Islet of Langerhans (tissue), 1 donor: Measurements from ENCODE around the gene HIC1.

Experiments
- FAIRE-seq: peaks from one replicate; lab custom pipeline; 2011; peaks lifted over from hg19 to GRCh38; lab: Jason Lieb, UNC

Gene HIC1

DNA sequence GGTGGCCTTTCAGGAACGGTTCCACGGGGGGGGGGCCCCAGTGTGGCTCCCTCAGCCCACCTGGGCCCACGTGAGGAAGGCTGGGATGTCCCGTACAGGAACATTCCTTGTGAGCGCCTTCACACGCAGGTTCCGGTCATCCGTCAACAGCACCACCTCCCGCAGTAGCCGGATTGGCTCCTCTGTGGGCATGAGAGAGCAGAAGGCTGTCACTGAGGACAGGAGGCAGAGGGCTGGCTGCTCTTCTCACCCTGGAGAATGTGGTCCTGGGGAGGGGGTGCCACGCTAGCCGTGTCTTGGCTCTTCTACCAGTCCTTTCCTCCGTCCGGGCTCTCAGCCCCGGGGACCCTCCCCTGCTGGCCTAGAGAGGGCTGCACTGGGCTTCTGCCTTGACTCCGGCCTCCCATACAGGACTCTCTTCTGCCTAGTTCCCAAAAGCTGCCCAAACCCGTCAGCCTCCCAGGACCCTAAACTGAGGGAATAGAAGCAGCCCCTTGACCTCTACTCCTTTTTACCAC is 6.6 kb downstream of the HIC1 start:
- FAIRE-seq = no peak

DNA sequence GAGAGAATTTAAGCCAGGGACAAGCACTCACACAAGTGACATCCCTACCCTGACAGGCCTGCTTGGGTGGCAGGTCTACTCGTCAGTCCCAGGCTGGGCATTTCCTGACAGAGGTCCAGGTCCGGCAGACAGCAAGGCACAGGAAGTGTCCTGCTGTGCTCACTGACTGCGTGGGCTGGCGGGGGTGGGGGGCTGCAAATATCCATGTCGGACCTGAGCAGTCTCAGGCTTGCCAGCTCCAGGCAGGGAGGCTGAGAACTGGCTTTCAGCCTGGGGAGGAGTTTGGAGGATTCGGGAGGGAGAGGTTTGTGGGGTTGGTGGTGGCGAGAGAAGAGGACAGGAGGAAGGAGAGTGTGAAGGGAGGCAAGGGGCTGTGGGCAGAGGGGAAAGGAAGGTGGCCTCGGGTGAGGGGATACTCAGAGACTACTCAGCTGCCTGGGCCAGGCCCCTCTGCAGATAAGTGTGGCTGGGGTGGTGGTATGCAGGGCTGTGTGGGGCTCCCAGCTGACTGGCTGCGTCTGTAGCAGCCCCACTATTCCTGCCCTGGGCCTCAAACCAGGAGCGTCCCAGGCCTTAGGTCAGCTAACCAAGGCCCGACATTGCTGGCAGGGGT is 7.8 kb downstream of the HIC1 start:
- no peak for FAIRE-seq

DNA sequence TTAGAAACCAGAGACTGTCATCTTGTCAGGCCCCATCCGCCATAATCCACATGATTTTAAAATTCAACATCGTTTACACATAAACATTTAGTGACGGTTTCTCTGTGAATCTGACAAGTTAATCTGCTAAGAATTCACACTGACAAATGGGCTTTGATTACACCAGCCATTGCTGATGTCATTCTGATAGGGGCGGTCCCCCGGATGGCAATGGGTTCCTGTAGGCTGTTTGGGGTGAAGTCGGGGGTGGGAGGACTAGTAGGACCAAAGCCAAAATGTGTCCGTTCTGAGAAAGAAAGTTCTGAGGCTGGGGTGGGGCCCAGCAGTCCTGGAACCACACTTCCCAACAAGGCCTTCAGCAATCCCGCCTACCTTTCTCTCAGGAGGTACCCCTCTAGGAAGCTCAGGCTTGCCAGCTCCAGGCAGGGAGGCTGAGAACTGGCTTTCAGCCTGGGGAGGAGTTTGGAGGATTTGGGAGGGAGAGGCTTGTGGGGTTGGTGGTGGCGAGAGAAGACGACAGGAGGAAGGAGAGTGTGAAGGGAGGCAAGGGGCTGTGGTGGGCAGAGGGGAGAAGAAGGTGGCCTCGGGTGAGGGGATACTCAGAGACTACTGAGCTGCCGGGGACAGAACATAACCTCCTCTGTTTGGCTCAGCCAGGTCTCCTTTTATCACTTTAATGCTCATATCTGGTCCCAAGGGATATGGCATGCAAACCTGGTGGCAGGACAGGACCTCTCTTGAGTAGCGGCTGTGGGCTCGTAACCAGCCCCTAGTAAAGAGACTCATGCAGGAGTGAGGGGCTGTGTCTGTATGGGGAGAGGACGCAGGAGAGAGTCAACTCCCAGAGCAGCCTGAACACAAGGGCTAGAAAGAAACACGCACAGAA is 8.6 kb downstream of the HIC1 start:
- no peak for FAIRE-seq

DNA sequence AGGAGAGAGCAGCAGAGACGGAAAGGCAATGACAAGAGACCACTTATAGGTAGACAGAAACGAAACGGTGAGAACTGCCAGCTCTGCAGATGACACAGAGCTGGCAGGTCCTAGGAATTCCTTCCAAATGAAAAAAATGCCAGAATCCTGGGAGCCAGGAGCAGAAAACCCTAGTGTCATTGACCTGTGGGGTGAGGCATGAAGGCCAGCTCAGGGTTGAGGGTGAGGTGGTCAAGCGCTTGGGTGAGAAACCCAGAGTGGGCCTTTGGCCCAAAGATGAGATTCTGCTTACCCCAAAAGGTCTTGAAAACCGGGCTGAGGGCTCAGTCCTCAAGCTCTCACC is 9.2 kb downstream of the HIC1 start:
- FAIRE-seq = no peak

DNA sequence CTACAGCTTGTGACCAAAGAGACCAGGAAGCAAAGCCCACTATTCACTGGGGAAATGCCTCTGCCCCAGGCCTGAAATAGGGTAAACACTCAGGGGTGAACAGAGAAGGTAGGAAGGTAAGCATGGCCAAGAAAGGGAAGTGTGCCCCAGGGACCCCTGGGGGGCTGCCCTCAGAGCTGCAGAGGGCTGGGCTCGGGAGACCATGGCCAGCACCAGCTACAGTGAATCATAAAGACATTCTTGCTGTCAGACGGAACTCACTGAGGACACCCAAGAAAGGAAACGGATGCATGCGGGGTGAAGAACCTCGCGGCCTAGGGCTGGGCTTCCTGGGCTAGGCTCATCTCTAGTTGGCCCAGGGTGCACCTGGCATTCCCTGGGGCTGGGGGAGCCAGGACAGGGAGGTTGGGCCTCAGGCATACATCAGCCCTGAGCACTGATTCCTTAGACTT is 9.6 kb downstream of the HIC1 start:
- FAIRE-seq = no peak

DNA sequence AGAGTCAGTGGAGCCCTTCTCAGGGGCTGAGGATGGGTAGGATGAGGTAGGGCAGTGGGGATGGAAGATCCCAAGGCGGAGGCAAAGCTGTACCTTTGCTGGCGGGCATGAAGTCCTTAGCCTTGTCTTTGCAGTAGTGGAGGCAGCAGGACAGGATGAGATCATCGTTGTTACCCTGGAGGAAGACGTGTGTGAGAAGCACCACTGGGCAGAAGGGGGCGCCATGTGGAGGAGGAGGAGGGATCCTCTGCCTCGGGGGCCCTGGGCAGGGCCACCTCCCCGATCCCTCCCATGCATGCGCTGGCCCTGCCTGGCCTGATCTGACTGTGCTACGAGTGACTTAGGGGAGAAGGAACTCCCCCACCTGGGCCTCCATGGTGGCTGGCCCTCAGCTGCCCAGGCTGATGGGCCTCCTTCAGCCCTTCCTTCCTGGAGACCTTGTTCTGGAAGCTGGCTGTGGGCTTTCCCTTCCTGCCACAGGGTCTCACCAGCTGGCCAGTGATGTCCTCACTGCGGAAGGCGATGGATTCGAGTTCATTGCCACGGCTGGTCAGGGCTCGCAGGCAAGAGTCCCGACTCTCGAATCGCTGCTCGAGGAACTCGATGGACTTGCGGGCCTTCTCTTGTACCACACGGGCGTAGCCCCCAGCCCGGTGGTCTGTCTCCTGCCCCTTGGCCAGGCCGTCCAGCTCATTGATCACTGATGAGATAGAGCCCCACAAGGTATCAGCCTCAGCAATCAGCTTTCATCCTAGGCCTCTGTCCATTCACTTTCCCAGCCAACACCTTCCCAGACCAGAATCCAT is 10.3 kb downstream of the HIC1 start:
- no peak for FAIRE-seq

DNA sequence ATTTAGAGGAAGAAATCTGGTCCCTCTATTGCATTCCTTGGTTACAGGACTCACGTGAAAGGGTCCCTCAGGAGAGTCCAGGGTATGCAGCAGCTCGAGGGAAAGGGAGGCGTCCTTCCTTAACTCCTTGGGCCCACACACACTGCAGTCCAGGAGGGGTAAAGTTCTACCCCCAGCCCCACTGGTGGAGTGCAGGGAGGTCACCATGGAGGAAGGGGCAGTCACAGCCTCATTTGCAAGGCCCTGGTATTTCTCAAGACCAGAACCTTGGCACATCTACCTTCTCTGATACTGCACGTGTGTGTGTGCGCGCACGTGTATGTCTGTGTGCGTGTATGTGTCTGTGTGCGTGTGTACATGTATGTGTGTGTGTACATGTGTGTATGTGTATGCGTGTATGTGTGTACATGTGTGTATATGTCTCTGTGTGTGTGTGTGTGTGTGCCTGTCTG is 11.1 kb downstream of the HIC1 start:
- no peak for FAIRE-seq

DNA sequence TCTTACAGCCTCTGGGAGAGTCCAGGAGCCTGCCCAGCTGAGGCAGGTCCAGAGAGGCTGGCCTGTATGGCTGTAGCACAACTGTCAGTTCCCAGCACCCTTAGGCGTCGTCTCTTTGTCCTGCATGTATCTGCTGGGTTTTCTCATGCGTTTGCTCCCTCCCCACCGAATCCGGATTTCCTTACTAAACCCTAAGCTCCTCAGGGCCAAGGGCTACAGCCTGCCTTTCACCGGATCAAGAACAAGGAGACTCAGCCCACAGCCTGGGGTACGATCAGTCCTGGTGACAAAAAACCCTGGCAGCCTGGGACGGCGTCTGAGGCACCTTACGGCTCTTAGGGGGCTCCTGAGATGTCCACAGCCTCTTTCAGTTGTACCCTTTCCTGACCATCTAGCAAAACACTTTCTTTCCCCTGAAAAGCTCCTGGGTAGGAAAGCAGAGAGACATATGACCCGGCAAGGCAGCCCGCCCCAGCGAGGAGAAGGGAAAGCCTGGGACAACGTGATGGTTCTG is 12.2 kb downstream of the HIC1 start:
- FAIRE-seq = no peak

DNA sequence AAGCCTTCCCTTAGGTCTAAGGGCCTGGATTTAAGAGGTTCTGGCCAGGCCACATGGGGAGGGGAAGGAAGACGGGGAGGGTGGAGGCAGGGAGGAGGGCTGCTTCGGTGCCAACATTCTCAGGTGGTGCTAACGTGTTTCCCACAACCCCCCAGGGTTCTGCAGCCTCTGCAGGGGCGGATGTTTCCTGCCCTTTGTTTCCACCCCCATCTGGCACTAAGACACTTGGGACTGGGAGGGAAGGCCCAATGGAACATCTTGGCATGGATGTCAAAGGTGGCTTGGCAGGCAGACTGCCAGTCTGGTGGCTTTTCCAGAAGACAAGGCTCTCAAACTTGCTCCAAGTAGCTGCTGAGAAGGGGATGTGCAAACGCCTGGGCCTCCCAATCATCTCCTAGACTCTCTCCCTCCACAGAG is 12.7 kb downstream of the HIC1 start:
- FAIRE-seq = no peak

DNA sequence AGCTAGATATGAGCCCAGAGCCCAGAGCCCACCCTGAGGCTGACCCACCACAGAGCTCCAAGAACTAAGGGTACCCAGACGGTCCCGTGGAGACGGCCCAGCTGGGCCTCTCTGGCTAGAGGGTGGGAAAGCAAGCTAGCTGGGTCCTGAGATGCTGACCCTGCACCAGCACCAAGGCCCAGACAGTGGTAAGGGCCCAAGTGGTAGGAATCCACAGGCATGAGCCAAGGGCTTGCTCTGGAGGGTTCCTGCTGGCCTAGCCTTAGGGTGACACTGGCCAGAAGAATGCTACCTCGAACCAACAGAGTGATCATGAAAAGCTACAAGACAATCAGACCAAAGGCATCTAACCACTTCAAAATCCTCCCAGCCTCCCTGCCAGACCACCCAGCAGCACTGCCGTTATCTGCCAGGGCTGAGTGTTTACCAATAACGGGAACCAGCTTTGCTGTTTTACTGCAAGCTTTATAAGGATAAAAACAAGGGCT is 13.2 kb downstream of the HIC1 start:
- no peak for FAIRE-seq

DNA sequence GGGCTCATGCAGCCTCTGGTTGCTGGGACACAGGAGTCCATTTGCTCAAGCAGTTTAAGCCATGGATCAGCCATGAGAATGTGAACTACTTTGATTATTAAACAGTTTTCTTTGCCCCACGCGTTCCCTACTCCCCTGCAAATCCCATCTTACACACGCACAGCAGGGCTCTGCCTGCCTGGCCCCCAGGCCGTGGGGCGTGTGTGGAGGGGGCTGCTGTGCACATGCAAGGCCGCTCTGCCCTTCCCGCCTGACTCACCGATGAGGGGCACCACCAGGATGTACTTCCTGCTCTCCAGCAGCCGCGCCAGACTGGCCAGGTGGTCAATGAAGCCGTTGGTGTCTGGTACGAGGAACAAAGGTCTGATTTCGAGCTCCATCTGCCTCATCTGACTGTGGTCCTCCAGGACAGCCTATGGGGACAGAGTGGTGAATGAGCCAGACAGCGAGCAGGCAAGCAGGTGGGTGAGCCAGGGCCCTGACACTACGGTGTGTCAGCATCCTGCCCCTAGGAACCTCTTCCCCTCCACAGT is 13.7 kb downstream of the HIC1 start:
- FAIRE-seq = no peak

DNA sequence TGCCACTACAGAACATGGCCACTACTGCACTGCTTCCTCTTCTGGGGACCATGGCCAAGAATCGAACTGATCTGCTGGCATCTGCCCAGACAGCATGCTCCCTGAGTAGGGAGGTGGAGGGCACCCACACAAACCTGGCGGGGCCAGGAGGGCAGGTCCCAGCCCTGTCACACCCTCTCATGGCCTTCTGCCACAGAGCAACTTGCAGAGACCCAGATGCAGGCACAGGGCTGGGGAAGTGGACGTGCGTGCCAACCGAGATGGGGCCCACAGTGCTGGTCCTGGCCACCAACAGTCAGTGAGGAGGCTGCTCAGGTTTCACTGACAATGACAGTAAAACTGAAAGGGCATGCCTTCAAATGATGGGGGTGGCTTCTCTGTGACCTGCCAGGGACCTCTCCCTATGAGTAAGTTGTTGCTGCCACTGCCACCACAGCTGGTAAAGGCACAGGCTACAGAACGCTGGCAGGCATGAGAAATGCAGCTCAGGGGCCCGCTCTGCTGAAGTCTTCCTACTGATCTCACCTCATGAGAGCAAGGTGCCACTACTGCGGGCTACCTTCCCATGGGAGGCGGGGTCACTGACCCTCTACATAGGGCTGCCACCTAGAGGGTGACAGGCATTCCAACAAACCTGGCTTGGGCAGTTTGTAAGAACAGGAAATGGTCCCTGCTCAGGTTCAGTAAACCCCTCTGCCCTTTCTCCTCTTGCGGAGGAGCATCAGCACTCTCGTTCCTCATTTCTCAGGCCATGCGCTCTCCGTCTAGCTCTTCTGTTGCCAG is 15.5 kb downstream of the HIC1 start:
- no peak for FAIRE-seq

DNA sequence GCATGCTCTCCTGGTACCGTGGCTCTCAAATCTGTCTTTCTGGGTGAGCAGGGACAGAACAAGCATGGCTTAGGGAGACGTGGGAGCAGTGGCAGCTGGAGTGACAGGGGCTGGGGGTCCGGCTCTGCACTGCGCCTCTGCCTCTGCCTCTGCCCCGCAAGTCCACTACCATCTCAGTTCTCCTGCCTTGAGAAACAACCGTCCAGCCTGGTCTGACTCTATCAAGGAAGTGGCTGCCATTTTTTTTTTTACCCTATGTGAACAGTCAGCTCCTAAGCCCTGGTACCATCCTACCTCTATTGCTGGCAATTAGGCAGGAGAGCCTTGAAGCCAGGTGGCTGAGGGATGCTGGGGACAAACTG is 16.1 kb downstream of the HIC1 start:
- no peak for FAIRE-seq

DNA sequence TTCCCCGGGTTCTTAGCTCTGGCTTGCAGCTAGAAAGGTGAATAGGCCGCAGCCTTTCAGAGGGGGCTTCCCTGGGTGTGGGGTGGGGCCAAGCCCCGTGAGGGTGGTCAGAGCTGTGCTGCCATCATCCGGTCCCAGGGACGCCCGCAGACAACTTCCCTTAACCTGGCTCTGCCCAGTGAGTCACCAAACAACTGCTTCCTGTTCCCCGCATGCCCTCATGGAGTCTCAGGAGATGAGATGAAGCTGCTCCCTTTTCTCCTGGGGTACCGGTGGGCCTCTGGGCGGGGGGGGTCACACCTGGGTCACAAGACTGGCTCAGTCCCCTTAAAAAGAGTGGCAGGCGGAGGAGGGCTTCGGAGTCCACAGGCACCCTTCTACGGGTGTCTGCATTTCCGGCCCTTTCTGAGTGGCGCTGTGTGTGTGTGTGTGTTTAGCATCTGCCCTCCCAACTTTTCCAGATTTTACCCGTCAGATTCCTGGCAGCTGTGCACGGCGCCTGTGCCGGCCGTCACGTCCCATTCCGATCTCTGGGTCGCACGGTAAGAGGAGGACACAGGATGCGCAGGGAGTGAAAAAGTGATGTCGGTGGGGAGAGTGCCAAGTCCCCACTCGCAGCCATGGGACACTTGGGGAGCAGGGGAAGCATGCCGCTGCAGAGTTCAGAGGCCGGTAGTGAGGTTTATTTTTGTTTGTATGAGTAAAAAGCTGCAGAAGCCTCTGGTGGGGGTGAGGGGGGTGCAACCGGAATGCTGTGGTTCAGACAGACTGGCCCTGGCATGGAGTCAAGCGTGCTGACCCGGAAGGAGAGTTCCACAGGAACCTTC is 16.8 kb downstream of the HIC1 start:
- no peak for FAIRE-seq

DNA sequence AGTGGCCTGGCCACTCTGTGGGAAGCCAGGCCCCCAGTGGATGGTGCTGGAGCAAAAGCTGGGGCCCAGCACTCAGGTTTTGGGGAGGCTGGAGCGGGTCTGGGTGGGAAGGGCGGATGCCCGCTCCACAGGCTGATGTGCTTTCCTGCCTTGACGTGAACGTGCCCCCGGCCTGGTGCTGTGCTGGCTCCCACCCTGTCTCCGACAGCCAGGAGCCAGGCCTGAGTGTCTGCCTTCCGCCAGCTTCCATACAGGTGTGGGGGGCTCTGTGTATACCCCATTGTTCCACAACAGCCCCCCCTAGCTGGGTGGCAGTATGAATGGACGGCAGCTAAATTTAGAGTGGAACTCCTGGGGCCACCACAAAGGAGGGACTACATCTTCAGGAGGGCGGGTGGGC is 20.0 kb downstream of the HIC1 start:
- FAIRE-seq = no peak

DNA sequence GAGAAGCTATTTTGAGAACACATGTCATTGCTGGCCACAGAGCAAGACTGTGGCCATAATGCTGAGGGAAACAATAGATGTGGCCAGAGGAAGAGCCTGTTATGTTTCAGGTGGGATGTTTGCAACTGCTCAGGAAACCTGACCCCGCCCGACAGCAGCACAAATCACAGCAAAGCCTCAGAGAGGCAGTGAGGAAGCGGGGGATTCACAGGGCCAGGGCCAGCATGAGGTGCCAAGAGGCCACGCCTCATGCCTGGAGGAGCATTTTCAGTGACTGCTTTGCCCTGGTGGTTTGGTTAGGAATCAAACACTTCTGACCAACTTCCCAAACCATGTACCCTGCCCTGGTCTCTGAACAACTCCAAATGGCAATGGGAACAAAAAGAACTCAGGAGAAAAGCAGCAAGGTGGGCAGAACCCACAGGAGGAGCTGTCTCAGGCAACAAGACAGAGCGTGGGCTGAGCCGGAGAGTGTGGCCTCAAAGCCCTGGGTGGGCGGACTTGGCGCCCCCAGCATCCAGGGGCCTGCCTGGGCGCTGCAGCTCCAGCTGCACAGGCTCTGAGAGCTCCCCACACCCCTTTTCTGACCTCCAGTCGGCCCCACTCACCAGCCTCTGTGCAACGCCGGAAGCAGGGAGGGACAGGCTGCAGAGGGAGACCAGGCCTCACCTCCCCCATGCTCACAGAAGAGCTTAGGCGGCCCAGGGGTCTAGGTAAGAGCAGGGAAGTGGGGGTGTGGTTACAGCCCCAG is 20.6 kb downstream of the HIC1 start:
- FAIRE-seq = no peak

DNA sequence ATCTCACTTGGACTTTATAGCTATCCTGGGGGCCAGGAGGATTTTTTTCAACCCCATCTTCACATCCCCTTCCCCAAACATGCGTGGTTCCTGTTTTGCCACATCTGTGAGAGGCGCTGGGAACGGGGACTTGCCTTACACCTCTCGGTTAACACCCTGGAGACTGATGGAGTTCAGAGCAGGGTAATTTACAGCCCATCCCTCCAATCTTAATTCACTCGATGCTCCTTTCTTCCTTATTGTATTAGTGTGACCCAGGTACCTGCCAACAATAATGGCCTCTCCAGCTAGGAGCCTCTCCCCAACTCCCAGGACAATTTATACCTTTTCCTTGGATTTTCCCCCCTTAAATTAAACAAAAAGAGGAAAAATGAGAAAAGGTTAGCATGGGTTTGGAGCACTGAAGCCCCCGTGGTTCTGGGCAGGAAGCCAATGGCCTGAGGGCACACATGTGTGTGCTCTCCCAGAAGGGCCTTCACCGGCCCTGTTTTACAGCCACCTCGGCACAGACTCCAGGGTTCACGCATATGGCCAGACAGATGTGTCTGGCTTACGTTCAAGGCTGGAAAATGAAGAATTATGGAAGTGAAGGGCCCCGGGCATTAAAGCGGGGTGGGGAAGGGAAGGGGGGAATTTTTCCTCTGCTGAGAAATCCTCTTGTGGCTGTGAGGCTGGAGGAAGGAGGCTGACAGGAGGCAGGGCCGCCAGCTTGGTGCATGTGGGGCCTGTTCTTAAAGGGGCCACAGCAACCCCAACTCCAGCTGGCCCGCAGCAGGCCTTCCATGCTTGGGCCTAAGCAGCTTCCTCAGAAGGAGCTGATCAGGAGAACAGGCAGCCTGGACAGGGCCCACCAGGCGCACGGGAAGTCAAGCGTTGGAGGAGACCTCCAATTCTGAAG is 21.4 kb downstream of the HIC1 start:
- FAIRE-seq = no peak

DNA sequence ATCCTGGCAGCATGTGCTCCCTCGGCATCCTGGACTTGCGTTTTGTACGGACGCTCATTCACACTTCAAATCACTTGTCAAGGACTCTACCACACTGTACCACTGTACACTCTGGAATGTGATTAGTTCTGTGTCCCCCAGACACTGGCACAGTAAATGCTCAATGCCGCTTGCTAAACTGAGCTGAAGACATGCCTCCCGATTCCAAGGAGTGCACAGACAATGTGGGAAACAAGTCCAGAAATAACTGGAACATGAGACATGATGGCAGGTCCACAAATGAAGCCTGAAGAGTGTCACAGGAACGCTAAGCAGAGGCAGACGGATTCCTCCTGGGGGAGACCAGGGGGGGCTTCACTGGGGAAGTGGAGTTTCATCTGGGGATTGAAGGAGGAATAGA is 22.1 kb downstream of the HIC1 start:
- no peak for FAIRE-seq

DNA sequence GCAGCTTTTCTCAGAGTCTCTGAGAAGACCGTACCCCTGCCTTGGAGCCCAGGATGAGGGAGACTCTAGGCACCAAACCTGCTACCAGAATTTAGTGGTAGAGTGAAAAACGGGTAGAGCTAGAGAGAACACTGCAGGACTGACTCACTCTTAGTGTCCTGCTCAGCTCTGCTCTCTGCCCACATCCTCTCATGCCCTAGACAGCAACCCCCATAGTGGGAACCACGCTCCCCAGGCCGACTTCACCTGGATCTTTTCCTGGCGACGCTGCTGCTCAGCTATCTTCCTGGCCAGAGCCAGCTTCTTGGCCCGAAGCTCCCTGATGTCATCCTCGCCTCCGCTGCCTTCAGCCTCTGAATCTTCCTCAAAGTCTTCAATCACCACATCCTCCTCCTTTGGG is 26.7 kb downstream of the HIC1 start:
- FAIRE-seq = no peak
